GM21526 (cell line): ENCODE results near the gene CSTF1.

Source experiments
- ATAC-seq: cut with Tn5 transposase; IDR thresholded peaks from one replicate; pipeline ENCODE4 v1.9.1; 2021; ENCODE audit warnings: moderate library complexity; ENCODE audit not compliant: unreplicated experiment, low FRiP score

Gene CSTF1

GRCh38 chr20:56426926-56427325 is 34.5 kb downstream of the CSTF1 start:
- ATAC-seq, result no peak

- ATAC-seq, result no peak
Measured at GRCh38 chr20:56427797-56428196, 35.4 kb downstream of the CSTF1 start.

GRCh38 chr20:56428410-56428809 is 36.0 kb downstream of the CSTF1 start:
- no peak for ATAC-seq

- no peak for ATAC-seq
Measured at GRCh38 chr20:56428881-56429280, 36.4 kb downstream of the CSTF1 start.

- ATAC-seq, result no peak
Measured at GRCh38 chr20:56429502-56429901, 37.1 kb downstream of the CSTF1 start.

GRCh38 chr20:56429941-56430340 is 37.5 kb downstream of the CSTF1 start:
- ATAC-seq, result no peak

GRCh38 chr20:56430461-56430860 is 38.0 kb downstream of the CSTF1 start:
- ATAC-seq, result no peak

GRCh38 chr20:56430957-56431356 is 38.5 kb downstream of the CSTF1 start:
- no peak for ATAC-seq

- ATAC-seq, result no peak
Measured at GRCh38 chr20:56431471-56431870, 39.0 kb downstream of the CSTF1 start.

- ATAC-seq, result no peak
Measured at GRCh38 chr20:56433221-56433879, 40.9 kb downstream of the CSTF1 start.

- ATAC-seq, result no peak
Measured at GRCh38 chr20:56433880-56434255, 41.4 kb downstream of the CSTF1 start.

GRCh38 chr20:56437196-56437960 is 44.9 kb downstream of the CSTF1 start:
- ATAC-seq, result no peak

GRCh38 chr20:56438284-56438683 is 45.8 kb downstream of the CSTF1 start:
- ATAC-seq, result no peak

GRCh38 chr20:56439771-56440291 is 47.4 kb downstream of the CSTF1 start:
- no peak for ATAC-seq

GRCh38 chr20:56440346-56441007 is 48.0 kb downstream of the CSTF1 start:
- ATAC-seq, result peak; percentile 49

GRCh38 chr20:56442389-56443365 is 50.2 kb downstream of the CSTF1 start:
- no peak for ATAC-seq

GRCh38 chr20:56443654-56444540 is 51.5 kb downstream of the CSTF1 start:
- no peak for ATAC-seq

GRCh38 chr20:56445130-56445529 is 52.7 kb downstream of the CSTF1 start:
- ATAC-seq, result no peak

- no peak for ATAC-seq
Measured at GRCh38 chr20:56445540-56445939, 53.1 kb downstream of the CSTF1 start.
